HG03575 (cell line): ENCODE results near the gene MROH8.

ENCODE experiments used
- ATAC-seq: cut with Tn5 transposase; IDR thresholded peaks from one replicate; pipeline ENCODE4 v1.9.1; 2021; ENCODE audit not compliant: unreplicated experiment, insufficient number of reproducible peaks, low FRiP score; ENCODE audit errors: extremely low read depth

Gene MROH8

DNA sequence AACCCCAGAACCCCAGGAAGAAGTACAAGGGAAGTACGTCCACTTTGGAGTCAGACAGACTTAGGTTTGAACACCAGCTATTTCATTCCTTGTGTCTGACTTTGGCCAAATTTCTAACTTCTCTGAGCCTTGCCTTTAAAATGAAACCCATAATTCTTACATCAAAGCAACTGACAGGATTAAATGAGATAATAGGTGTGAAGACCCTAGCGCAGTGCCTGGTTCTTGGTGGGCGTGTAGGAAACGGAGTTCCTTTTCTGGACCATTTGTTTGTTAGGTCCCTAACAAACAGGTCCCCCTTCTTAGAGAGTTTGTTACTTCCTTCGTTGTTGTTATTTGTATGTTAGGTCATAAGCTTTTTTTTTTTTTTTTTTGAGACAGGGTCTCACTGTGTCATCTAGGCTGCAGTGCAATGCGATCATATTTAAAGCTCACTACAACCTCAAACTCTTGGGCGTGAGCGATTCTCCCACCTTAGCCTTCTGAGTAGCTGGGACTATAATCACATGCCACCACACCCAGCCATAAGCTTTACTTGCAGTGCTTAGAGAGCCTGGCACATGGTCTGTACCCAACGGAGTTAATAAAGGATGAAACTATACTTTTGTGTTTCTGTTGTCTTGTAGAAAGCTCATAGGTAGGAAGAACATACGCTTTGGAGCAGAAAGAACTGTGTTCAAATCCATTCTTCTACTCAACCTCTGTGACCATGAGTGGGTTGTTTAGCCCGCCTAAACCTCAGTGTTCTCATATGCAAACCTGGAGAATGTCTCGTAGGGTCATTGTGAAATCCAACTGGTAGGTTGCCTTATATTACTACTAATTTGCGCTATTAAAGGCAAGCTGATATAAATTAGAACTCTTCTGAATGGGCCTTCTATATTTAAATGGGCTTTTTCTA, 21.8 kb upstream of the MROH8 start:
- ATAC-seq, result no peak

DNA sequence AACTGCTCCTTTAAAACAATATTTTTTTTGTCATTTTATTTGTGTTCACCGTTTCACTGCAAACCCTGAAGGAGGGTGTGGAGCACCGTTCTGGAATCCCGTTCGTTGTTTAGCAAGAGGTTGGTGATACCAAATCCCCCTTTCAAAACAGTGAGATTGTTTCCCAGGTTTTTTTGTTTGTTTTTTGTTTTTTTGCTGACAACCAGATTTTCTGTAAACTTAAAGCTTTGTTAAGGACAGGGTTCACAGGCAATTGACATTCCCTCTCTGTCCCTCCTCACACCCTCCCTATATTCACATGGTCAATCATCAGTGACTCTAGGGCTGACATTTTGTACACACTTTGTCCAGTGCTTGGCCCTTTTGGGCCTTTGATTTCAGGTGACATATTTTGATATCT, 21.0 kb upstream of the MROH8 start:
- ATAC-seq, result no peak

DNA sequence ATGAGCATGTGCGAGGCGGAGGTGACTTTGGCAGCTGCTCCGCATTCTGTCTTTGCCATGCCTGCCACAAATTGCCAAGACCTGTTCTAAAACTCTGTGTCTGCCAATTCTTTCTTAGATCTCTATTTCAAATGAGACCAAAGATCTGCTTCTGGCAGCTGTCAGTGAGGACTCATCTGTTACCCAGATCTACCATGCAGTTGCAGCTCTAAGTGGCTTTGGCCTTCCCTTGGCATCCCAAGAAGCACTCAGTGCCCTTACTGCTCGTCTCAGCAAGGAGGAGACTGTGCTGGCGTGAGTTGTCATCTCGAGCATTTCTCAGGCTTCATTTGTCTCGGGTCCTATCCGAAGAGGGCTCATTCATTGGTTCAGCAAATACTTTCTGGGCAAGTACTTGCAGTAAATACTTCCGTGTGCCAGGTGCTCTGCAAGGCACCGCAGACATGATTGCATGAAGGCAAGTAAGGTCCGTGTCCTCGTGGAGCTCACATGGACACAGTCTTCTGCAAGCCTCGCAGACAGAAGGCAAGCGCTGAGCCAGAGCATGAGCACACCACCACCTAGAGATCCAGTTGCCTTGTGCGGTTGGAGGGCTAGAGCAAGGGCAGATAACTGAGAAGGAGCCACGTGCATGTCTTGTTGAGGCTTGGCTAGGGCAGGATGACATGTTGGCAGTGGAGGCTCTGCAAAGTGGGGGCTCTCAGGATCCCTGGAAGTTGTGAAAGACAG, 19.7 kb upstream of the MROH8 start:
- no peak for ATAC-seq

DNA sequence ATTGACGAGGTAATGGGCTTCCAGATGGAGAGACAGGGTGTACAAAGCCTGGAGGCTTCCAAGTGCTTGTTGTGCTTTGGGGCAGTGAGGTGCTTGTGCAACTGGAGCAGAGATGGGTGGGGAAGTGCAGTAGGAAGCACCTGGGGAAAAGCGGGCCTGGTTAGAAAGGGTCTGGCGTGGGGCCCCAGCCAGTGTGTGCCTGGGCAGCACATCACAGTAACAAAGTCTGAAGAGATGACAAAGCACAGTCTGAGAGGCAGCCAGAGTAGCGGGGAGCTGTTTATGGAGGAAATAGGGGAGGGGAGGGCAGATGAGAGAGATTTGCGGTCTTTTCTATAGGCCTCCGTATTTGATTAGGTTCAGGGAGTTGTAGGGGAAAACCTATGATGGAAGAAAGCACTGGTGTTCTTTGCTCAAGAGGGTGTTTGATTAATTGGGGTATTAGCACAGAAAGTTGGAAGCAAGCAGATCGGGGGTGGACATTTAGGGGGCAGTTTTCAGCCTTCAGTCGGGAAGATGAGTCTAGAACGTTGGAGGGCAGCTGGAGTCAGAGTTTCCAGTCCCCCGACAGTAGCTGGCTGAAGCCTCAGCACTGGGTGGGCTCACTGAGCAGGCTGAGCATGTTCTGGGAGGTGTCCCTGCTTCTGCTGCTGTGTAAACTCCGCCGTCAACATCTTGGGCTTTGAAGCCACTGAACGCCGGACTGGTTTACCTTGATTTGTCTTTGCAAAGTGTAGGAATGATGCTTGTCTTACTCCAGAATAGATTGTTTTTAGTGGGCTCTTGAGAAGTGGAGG, 15.5 kb upstream of the MROH8 start:
- no peak for ATAC-seq

DNA sequence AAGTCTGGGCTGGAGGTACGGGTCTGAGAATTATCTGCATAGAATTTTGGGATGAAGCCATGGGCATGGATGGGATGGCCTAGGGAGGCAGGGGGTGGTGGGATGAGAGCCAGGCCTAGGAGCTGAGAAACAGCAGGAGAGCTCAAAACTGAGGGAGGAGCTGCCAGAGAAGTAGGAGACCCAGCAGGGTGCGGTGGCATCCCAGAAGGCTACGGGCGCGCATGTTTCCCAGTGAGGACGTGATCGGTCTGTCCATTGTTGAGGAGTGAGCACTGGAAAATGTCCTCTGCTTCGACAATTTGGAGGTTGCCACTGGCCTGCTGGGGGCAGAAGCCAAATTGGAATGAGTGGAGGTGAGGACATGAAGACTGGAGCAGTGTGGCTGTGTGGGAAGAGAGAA, 14.5 kb upstream of the MROH8 start:
- no peak for ATAC-seq

DNA sequence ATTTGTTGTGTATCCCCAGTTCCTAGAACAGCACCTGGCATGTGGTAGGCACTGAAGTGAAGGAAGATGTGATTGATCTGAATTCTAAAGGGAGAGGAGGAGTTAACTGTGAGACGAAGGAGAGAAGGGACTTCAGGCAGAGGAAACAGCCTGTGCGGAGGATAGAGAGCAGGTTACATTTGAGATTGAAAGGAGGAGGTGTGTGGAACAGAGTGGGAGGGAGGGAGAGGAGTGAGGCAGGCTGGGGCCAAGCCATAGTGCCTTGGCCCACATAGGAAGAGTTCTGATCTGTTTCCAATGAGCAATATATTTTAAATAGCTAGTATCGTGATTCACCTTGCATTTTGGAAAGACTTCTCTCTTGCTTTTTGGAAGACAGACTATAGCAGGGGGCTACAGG, 13.9 kb upstream of the MROH8 start:
- no peak for ATAC-seq

DNA sequence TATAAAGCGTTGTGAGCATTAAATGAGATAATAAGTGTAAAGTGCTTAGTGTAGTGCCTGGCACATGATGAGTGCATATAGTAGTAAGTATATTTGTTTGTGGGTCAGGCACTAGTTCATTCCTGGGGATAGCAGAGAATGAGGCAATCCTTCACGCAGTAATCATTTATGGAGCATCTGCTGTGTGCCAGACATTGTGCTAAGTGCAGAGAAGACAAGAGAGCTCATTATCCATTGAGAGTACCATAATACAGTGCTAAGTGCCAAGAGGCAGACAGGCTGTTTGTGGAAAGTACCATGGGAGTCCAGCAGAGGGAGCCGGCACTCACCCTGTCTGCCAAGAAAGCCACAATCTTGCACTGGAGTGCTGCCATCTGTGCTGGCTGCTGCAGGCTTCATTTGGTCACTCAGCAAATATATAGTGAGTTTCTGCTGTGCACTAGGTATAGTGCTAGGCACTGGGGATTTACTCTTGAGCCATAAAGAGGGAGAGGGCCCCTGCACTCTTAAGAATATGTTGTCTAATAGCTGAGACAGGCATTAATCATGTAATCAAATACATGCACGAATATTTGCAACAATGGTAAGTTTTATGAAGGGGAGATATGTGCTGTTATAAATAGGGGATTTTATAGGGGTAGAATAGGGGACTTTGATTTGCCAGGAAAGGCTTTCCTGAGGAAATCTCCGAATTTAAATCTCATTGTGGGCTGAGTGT, 12.9 kb upstream of the MROH8 start:
- ATAC-seq, result no peak

DNA sequence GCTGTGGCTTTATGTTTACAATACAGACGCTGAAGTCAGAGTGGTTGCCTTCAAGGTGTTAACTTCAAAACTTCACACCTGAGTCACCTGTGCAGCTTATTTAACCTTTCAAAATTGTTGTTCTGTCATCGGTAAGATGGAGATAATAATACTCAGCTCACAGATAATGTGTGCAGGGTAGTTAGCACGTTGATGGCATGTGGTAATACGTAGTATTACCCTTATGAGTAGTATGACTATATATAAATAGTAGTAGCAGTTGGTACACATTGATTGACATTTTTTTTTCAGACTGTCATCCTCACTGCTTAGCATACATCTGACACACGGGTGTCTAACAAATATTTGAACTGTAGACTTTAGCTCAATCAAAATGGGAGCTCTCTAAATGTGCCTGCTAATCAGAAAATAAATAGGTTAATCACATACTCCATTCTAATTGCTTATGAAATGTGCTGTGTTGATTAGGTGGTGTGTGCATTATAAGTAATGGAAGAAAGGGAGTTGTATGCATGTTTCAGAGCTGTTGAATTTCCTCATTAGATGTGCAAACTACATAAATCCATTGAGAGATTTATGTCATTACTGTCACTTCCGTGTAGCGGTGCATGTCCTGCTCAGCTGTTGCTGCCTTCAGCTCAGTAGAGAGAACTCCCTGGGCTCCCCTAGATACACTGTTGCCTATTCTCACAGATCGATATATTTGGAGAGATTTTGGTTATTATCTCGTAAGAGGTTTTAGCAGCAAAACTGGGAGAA, 11.2 kb upstream of the MROH8 start:
- ATAC-seq, result no peak

DNA sequence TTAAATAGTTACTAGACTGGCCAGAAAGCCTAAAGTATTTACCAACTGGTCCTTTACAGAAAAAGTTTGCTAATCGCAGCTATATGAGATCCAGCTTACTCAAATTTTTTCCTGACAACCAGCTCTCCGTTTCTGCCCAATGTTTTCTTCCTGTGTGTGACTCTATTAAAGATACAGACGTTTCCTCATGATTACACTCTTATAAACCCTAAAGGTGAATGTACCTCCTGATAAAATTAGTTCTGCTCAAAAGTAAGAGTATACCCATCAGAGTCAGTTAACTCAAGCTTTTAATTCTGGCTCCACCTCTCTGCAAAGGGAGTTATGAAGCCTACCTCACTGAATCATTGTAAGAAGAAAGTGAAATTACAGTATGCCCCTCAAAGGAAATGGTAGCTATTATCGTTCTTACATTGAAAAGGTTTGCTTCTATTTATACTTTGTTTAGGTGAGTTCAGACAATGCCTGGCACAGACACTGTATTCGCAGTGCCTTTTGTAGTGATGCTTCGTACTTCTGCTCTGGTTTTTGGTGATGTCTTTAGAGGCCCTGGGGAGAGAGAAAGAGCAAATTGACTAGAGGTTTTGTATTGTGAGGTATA, 10.2 kb upstream of the MROH8 start:
- no peak for ATAC-seq

DNA sequence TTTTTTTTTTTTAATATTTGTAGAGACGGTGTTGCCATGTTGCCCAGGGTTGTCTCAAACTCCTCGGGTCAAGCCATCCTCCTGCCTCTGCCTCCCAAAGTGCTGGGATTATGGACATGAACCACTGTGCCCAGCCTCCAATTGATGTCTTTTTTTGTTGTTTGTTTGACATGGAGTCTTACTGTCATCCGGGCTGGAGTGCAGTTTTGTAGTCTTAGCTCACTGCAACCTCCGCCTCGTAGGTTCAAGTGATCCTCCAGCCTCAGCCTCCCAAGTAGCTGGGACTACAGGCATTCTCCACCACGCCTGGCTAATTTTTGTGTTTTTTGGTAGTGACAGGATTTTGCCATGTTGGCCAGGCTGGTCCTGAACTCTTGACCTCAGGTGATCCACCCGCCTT, 9.4 kb upstream of the MROH8 start:
- ATAC-seq, result no peak

DNA sequence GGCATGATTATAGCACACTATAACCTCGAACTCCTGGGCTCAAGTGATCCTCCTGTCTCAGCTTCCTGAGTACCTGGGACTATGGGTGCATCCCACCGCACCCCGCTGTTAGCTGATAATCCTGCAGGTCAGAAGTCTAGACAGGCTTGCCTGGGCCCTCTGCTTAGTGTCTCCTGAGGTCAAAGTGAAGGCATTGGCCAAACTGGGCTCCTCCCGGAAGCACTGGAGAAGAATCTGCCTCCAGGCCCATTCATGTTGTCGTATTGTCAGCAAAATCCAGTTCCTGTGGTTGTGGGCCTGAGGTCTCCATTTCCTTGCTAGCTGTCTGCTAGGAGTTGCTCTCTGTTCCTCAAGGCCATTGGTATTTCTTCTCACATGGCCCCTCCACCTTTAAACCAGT, 6.3 kb upstream of the MROH8 start:
- ATAC-seq, result no peak

DNA sequence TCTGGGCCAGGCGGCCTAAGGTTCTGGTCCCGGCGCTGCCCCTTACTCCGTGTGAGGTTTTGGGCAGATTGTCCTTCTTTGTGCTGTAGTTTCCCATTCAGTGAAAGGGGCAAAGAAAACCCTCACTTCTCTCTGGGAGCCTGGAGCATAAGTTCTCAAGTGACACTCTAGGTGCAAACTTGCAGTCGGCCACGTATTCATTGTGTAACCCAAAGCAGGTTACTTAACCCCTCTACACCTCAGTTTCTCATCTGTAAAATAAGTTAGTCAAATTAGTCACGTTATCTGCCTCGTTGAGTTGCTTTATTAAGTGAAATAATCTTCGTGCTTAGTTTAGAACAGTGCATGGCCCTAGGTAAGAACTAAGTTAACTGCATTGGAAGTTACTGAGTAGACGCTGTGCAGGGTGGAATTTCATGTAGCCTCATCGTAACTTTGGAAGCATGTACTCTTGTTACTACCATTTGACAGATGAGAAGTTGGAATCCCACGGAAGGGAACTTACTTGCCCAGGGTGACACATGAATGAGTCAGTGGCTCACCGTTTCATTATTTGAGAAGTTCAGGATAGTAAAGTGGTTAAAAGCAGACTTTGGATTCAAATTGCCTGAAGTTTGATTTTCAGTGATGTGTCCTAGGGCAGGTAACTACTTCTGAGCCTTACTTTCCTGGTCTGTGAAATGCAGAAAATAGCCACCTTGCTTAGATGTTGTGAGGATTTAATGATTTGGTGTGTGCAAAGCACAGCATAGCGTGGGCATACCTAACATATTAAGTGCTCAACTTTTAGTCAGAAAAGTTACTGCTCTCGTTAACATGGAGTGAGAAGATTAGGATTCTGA, 556 bp upstream of the MROH8 start:
- no peak for ATAC-seq

DNA sequence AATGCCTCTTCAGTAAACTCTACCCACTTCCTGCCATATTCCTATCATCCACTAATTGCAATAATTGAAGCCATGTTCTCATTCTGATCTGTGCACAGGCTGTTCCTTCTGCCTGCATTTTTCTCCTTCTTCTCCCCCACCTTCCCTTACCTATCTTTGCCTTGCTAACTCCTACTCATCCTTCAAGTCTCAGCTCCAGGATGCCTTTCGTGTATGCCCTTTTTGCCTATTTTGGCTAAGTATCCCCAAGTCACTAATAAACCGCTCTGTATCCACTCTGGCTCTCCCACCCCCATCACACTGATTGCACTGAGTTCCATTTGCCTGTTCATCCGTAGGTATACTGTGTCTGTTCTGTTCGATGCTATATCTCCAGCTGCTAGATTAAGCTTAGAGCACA, 6.5 kb downstream of the MROH8 start:
- no peak for ATAC-seq

DNA sequence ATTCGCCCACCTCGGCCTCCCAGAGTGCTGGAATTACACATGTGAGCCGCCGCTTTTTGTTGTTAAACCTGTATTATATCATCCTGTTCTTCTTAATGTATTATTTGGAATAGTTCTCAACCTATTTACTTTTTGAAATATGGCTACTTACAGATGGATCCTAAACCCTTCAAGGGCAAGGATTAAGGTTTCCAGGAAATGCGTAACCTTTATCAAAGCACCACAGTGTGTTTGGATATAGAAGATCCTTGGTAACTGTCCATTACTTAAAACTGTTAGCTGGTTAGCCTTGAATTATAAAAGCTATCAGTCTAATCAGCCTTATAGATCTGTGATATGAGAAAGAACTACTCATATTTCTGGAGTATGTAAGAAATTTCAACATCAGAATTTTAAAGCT, 12.5 kb downstream of the MROH8 start:
- no peak for ATAC-seq

DNA sequence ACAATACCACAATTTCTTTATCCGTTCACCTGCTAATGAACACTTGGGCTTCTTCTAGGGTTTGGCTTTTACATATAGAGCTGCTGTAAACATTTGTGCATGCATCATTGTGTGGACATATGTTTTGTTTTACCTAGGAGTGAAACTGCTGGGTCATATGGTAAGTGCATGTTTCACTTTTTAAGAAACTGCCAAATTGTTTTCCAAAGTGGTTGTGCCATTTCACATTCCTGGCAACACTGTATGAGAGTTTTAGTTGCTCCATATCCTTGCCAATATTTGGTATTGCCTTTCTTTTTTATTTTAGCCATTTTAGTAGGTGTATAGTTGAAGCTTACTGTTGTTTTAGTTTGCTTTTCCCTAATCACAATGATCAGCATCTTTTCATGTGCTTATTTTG, 14.3 kb downstream of the MROH8 start:
- ATAC-seq, result no peak

DNA sequence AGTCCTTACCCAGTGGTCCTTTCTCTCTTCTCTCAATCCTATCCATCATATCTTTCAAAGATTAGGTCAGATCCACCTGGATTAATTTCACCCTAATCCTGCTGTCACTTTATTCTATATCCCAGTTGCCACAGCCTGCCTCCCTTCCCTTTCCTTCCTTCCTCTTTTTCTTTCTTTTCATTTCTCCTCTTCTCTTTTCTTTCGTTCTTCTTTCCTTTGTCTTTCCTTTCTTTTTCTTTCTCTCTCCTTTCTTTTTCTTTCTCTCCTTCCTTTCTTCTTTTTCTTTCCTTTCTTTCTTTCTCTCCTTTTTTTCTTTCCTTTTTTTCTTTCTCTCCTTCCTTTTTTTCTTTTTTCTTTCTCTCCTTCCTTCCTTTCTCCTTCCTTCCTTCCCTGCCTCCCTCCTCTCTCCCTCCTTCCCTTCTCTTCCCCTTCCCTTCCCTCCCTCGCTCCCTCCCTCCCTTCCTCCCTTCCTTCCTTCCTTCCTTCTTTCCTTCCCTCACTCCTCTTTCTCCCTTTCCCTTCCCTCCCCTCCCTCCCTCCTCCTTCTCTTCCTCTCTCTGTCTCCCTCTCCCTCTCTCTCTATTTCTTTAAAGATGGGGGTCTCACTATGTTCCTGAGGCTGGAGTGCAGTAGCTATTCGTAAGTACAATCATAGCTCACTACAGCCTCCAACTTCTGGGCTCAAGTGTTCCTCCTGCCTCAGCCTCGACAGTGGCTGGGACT, 15.4 kb downstream of the MROH8 start:
- ATAC-seq, result no peak

DNA sequence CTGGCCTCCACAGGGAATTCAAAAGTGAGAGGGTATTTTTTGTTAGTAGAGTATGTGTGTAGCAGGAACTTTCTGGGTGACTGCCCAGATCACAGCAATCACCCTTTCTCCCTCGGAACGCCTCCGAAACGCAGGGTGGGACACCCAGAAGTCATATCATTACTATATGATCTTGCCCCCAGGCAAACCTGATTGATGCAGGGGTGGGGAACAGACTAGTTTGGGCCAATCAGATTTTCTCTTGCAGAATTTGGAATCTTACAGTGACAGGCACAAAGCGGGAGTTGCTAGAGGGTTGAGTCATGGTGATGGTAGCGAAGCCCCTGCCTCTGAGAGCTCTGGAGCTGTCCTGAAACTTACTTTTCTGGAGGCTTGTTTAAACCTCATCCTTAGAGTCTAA, 16.7 kb downstream of the MROH8 start:
- ATAC-seq, result no peak
